ENCODE results near the gene RPUSD4. TPM values are rescaled to one million over a fixed set of nuclear protein-coding genes. Genes with fewer than 3 reads are reported as not detected.

RPUSD4 gene
- total and polyA plus RNA-seq, 10 of the 15 experiments (the other 5 are each of a cell fraction or from before 2014, with no cell fraction given): 24.5 to 47.6 (median 31.7) TPM

GRCh38 chr11:126185259-126186024, 26.0 kb downstream of the RPUSD4 start (continued):
- TF ChIP-seq, protein P1, sequence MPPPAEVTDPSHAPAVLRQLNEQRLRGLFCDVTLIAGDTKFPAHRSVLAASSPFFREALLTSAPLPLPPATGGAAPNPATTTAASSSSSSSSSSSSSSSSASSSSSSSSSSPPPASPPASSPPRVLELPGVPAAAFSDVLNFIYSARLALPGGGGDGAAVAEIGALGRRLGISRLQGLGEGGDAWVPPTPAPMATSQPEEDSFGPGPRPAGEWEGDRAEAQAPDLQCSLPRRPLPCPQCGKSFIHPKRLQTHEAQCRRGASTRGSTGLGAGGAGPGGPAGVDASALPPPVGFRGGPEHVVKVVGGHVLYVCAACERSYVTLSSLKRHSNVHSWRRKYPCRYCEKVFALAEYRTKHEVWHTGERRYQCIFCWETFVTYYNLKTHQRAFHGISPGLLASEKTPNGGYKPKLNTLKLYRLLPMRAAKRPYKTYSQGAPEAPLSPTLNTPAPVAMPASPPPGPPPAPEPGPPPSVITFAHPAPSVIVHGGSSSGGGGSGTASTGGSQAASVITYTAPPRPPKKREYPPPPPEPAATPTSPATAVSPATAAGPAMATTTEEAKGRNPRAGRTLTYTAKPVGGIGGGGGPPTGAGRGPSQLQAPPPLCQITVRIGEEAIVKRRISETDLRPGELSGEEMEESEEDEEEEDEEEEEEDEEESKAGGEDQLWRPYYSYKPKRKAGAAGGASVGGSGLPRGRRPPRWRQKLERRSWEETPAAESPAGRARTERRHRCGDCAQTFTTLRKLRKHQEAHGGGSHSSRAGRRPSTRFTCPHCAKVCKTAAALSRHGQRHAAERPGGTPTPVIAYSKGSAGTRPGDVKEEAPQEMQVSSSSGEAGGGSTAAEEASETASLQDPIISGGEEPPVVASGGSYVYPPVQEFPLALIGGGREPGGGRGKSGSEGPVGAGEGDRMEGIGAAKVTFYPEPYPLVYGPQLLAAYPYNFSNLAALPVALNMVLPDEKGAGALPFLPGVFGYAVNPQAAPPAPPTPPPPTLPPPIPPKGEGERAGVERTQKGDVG (CRISPR knock-in tag; IDR thresholded peaks at IDR 0.05): no peak
- TF ChIP-seq POU2F2 (IDR thresholded peaks at IDR 0.05; ENCODE audit: borderline replicate concordance, low read depth, low read length) (no peak), ZBED1 (IDR thresholded peaks at IDR 0.05; ENCODE audit: borderline replicate concordance) (no peak), LARP7 (IDR thresholded peaks at IDR 0.05) (no peak), BCL3 (IDR thresholded peaks at IDR 0.05; ENCODE audit: borderline replicate concordance, insufficient read depth, low read depth, low read length, poor library complexity, severe bottlenecking) (no peak), TCF7 (IDR thresholded peaks at IDR 0.05; ENCODE audit: borderline replicate concordance) (no peak), IKZF2 (IDR thresholded peaks at IDR 0.05) (no peak)

Data from GM12878 (cell line).